ENCODE measurements around the gene CYP8B1. TPM values are rescaled to one million over a fixed set of nuclear protein-coding genes. Genes with fewer than 3 reads are reported as not detected.

Gene CYP8B1
- total and polyA plus RNA-seq, 2 experiments from 2014 or later, result not detected

GRCh38 chr3:42901073-42901415 is 25.4 kb upstream of the CYP8B1 start (continued):
- TF ChIP-seq CREB1 (CRISPR knock-in tag; IDR thresholded peaks at IDR 0.05; ENCODE audit: low read depth) (no peak), ETS1 (IDR thresholded peaks at IDR 0.05) (no peak), POLR2AphosphoS5 (IDR thresholded peaks at IDR 0.05; ENCODE audit: low read depth) (no peak), STAT1 (IDR thresholded peaks at IDR 0.05; ENCODE audit: unreplicated experiment) (no peak), EZH2phosphoT487 (IDR thresholded peaks at IDR 0.05; ENCODE audit: unreplicated experiment) (no peak), CTCF (conservative IDR thresholded peaks at IDR 0.05; ENCODE audit: low read depth in 2 of 2) (no peak)

- Mint-ChIP-seq H3K9me3 (peaks cover 14% of the 10 kb centered on the region), H3K27ac (no peak overlapping the region; the same call in 1 of the 2 replicates), H3K4me3 (no peak overlapping the region), H3K36me3 (ENCODE audit: low read depth) (peaks cover 4% of the 10 kb centered on the region; the same call in 1 of the 3 replicates), H3K4me1 (peaks cover 6% of the 10 kb centered on the region), H3K27me3 (ENCODE audit: insufficient read depth, low read depth, poor library complexity) (peaks cover 3% of the 10 kb centered on the region)
- Histone ChIP-seq H3K9me2 (ENCODE audit: insufficient read depth) (peaks cover 33% of the 10 kb centered on the region), H3K4me2 (no peak overlapping the region), H3K4me3 (no peak overlapping the region), H3F3A (replicated peaks; ENCODE audit: low read depth) (no peaks in the 10 kb centered on the region), H3K27me3 (ENCODE audit: insufficient read depth) (no peaks in the 10 kb centered on the region), H3K4me1 (ENCODE audit: insufficient read depth) (peaks cover 5% of the 10 kb centered on the region), H2AFZ (no peak overlapping the region), H3K27ac (ENCODE audit: low read depth) (no peak overlapping the region), H3K79me2 (replicated peaks; ENCODE audit: insufficient read depth) (no peaks in the 10 kb centered on the region), H4K20me1 (replicated peaks; ENCODE audit: insufficient read depth) (no peaks in the 10 kb centered on the region), H3K36me3 (ENCODE audit: insufficient read depth) (no peaks in the 10 kb centered on the region; the same call in 1 of the 2 replicates)
- ATAC-seq, result no peak
- TF ChIP-seq POLR2AphosphoS5 (IDR thresholded peaks at IDR 0.05; ENCODE audit: low read depth) (no peak), STAT1 (IDR thresholded peaks at IDR 0.05; ENCODE audit: unreplicated experiment) (no peak), EZH2 (IDR thresholded peaks at IDR 0.05; ENCODE audit: low read depth, unreplicated experiment) (no peak), EZH2phosphoT487 (IDR thresholded peaks at IDR 0.05; ENCODE audit: unreplicated experiment) (no peak), JUNB (IDR thresholded peaks at IDR 0.05; ENCODE audit: unreplicated experiment) (no peak), ZNF114 (CRISPR knock-in tag; IDR thresholded peaks at IDR 0.05) (no peak), CREB1 (CRISPR knock-in tag; IDR thresholded peaks at IDR 0.05; ENCODE audit: low read depth) (no peak), ETS1 (IDR thresholded peaks at IDR 0.05) (no peak)
- no peak for DNase-seq (ENCODE audit: low spot score)
Observed at GRCh38 chr3:42900226-42901072, 24.8 kb upstream of the CYP8B1 start.

Data from GM23338 (cell line).